Fibroblast of mammary gland (primary cell): ENCODE measurements around the gene RNF227.
A peak's percentile ranks its signal among the peaks of the same experiment; 100 is the strongest.

Source experiments
- DNase-seq: peaks from one replicate; pipeline ENCODE4 v3.0.0-alpha.2; 2010; ENCODE audit warnings: low read depth
- H3K4me3 ChIP-seq: 2 replicates; pipeline ENCODE4 v1.5.1; 2011; ENCODE audit warnings: low read depth, mild to moderate bottlenecking, low read length, moderate library complexity; ENCODE audit not compliant: control insufficient read depth
- CTCF ChIP-seq: conservative IDR thresholded peaks from 2 replicates; pipeline ENCODE4 v1.5.1; 2011; ENCODE audit warnings: low read depth, low read length, inconsistent platforms; ENCODE audit not compliant: control insufficient read depth, insufficient read depth

The RNF227 gene

GRCh38 chr17:7930841-7931631, 14.9 kb upstream of the RNF227 start:
- peak overlapping the region; percentile 97 for H3K4me3 ChIP-seq
- no peak for DNase-seq
- TF ChIP-seq CTCF = no peak

- peak within 1 kb of the TSS; percentile 97 for H3K4me3 ChIP-seq
- peak; percentile 70 for DNase-seq
- TF ChIP-seq CTCF = no peak
Measured at GRCh38 chr17:7929158-7930023, 13.3 kb upstream of the RNF227 start, which contains the start of gene KCNAB3. Gene KCNAB3 (minus strand): TSS chr17:7929856. CDS start chr17:7929435, 421 bp downstream.

DNA sequence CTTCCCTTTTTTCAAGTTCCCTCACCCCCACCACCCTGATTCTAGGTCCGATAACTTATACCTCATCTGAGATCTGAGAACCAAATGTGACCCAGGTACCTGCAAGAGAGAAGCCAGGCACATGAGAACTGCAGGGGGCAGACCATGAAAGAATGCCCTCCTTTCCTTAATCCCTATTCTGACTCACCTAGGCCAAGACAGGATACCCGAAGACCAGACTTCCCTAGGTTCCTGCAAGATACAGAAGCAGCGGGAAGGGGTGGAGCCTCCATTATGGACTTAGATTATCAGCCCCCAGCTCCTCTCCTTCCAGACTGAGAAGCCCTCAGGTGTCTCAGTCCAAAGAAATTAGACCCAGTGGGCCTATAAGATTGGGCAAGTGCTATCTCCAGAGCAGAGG, 11.5 kb upstream of the RNF227 start:
- no peak for TF ChIP-seq CTCF
- DNase-seq = no peak
- H3K4me3 ChIP-seq = no peak overlapping the region

DNA sequence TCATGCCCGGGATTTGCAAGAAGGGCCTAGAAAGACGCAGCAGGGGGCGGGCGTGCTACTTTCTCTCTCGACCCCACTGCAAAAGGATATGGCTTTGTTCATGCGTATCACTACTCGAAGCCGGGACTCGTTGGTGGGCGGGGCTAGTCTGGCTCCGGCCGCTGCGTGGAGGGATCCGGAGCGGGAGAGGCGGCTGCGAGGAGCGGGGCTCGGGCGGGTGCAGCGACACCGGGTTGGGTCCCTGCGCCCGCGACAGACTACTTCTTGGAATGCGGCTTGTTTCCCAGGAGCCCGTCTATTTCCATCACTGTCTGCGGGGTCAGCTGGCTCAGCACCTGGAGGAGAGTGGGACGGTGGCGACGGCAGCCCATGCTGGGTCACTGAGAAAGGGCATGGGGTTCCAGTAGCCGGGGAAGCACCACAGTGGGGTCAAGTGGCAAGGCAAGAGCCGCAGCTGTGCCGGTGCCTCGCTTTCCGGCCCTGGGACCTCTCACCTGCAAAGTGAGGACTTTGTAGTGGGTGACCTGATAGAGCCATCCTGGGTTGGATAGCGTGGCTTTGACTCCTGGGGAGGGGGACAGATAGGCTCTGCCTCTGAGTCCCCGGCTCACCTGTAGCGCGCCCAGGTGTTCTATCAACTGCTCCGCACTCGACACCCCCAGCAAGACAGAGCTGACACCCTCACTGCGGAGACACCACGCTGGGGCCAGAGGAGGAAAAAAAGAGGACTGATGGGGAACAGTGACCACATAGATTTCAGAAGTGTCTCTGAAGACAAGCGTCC, 6.9 kb upstream of the RNF227 start:
- H3K4me3 ChIP-seq = peak overlapping the region; percentile 47
- peak; percentile 74 for DNase-seq
- TF ChIP-seq CTCF = no peak

GRCh38 chr17:7922269-7922844, 6.3 kb upstream of the RNF227 start:
- no peak for TF ChIP-seq CTCF
- DNase-seq = peak; percentile 15
- peak overlapping the region; percentile 47 for H3K4me3 ChIP-seq

GRCh38 chr17:7916808-7917207, 719 bp upstream of the RNF227 start:
- no peak for TF ChIP-seq CTCF
- DNase-seq = peak; percentile 58
- H3K4me3 ChIP-seq = no peak overlapping the region
